HG02623 (cell line): ENCODE data around the gene OGFOD3.
A peak's percentile ranks its signal among the peaks of the same experiment; 100 is the strongest.

Source experiments
- ATAC-seq: cut with Tn5 transposase; IDR thresholded peaks from one replicate; pipeline ENCODE4 v1.9.1; 2021; ENCODE audit warnings: moderate library complexity; ENCODE audit not compliant: unreplicated experiment

OGFOD3 gene

DNA sequence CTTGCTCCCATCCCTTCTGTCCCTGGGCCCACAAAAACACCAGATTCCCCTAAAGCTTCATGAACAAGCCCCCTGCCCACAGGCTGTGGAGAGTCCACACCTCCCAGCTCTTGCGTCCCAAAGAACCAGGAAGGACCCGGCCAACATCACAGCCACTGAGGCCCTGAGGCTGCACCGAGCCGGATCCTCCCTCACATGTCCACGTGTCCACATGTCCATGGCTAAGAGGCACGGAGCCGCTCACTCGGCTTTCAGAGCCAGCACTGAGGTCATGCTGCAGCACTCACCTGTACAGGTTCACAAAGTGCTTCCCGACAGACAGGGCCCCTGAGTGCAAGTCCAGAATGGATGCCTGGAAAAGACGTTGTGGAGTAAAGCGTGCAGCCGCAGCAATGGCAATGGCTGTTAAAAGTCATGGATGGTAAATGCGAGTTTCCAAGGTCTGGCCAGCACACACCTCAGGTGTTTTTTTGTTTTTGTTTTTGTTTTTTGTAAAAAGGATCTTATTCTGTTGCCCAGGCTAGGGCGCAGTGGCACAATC is 12.2 kb downstream of the OGFOD3 start:
- no peak for ATAC-seq

GRCh38 chr17:82405051-82405450 is 13.3 kb downstream of the OGFOD3 start:
- no peak for ATAC-seq

DNA sequence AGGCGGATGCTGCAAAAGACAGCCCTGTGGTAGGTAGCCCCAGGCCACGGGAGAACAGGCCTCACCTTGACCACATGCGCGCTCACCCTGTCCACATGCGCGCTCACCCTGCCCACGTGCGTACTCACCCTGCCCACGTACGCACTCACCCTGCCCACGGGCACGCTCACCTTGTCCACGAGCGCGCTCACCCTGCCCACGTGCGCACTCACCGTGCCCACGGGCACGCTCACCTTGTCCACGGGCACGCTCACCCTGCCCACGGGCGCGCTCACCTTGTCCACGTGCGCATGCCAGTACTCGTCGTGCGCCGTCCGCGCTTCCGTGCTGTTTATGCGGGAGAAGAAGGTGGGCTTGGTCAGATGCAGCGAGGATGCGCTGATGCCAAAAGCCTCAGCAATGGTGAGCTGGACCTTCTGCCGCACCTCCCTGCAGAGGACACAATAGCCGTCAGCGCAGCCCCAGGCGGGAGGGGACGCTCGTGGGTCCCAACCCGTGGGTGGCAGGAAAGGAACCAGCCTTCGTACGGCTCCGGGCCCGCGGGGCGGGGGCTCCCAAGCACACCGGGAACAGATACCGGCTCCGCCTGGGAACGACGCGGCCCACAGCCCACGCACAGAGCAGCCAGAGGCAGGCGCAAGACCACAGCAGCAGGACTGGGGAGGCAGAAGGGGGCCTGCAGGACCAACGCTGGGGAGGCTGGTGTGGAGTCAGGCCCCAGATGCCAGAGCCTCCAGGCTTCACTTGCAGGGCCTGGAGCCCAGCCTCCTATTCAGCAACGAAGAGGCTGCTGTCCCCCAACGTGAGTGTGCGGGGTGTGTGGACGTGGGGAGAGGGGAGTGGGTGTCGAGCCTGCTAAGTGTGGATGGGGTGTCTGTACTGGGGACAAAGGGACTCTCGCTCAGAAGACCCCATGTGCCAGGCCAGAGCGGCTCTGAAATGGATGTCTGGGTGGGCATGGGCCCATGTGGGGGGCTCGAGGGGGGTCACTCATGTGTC is 14.4 kb downstream of the OGFOD3 start:
- no peak for ATAC-seq

DNA sequence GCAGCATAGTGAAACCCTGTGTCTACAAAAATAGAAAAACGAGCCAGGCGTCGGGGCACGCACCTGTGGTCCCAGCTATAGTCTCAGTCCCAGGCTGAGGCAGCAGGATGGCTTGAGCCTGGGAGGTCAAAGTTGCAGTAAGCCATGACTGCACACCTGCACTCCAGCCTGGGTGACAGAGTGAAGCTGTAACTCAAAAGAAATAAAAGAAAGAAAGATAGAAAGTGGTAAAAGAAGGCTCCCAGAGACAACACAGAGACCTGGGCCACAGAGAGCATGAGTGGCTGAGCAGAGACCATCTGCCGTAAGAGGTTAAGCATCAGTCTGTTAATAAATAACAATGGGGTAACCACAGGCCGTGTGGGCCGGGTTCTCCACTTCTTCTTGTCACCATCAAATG is 15.5 kb downstream of the OGFOD3 start:
- peak; percentile 62 for ATAC-seq

- no peak for ATAC-seq
These were observed 17.6 kb downstream of the OGFOD3 start for GRCh38 chr17:82400830-82401229.

- no peak for ATAC-seq
These were observed 18.2 kb downstream of the OGFOD3 start for GRCh38 chr17:82400206-82400605.

DNA sequence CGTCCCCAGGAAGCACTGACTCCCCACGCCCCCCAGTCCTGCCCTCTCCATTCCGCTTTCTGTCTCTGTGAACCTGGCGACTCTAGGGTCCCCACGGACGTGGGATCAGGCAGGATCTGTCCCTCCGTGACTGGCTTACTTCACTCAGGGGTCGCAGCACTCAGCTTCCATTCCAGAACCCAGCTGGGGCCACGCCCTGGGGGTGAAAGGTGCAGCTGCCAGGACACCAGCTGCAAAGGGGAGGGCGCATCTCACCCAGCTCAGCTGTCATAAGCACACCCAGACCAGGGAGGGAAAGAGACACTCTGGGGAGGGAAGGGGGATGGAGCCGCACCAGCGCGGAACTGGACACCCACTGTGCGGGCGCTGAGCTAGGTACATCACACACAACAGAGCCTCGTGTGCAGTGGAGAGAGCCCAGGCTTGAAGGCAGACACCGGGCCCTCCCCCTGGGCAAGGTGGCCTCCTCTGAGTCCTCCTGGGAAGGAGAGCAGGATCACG is 18.7 kb downstream of the OGFOD3 start:
- no peak for ATAC-seq

DNA sequence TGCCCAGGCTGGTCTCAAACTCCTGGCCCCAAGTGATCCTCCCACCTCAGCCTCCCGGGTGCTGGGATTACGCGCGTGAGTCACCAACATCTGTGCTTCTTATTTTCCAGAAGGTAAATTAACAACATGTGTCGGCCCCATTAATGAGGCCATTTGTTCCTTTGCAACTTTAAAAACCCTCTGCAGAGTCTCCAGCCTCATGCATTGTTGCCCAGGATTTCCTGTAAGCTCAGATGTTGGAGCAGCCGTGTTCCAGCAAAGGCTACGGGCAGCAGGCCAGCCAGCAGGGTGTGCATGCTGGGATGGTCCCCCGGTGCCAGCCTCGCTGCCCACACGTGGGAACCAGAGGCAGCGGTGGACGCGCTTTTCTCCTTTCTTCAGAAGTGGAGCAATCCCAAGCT is 19.3 kb downstream of the OGFOD3 start:
- no peak for ATAC-seq

DNA sequence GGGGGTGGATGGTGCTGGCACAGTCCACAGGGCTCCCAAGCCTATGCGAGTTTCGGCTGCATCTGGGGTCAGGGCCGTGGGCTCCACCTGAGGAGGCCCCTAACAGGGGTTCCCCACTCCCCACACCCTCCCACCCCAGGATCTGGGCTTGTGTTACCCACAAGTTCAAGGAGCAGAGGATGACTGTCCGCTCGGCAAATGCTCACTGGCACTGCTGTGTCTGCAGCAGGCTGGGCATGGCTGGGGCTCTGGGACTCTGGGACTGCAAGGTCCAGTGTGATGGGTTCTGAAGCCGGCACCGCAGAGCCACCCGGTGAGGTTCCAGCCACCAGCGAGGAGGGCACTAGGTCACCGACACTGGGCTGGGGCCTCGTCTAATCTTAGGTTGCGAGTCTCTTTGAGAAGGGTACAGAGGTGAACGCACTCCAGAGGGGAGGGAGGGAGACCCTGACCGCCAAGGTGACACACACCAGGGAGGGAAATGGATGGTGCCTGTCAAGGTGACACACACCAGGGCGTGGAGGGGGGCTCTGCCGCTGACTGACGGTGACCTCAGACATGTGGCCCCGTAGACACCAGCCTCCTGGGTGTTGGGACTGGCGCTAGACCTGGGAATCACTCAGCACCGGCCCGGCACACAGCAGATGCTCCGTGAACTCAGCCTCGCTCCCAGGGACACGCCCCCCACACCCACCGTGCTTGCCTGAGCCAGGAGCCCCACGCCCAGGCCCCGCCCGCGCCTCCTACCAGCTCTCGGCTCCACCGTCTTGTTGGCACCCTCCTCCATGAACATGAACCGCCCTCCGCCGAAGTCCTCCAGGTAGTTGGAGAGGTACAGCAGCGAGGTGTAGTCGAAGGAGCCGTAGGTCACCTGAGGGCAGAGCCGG is 20.7 kb downstream of the OGFOD3 start:
- ATAC-seq: no peak

GRCh38 chr17:82396601-82397435 is 21.6 kb downstream of the OGFOD3 start:
- ATAC-seq: no peak

- no peak for ATAC-seq
These were observed 24.1 kb downstream of the OGFOD3 start for GRCh38 chr17:82394278-82394677.

- no peak for ATAC-seq
These were observed 25.4 kb downstream of the OGFOD3 start for GRCh38 chr17:82392941-82393340.

DNA sequence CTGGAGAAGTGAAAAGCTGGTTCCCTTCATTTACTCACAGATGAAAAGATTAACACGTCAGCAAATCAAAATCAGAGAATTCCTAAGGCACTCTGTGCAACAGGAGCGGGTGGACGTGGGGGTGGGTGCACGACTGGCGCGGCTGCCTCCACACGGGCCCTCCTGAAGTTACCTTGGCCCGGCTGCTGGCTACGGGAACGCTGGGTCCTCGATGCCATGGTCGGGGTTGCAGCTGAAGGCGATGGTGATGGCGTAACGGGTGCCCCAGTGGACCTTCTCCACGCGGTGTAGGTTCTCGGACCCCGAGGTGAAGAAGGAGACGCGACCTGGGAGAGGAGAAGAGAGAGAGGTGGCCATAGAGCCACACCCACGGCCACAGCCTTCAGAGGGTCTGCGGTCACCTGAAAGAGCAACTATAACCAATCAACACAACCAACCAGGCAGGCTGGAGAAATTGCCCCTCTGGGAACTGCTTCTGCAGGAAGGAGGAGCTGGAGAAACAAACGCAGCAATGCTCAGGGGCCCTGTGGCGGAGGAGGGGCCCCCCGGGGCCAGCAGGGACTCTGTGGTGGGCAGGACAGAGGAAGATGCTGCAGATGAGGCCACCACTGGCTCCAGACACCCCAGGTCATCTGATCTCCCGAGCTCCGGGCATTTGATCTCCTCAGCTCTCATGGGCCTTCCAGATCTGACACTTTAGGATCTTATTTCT is 26.0 kb downstream of the OGFOD3 start:
- ATAC-seq: no peak

GRCh38 chr17:82391496-82392066 is 26.8 kb downstream of the OGFOD3 start:
- ATAC-seq: no peak

DNA sequence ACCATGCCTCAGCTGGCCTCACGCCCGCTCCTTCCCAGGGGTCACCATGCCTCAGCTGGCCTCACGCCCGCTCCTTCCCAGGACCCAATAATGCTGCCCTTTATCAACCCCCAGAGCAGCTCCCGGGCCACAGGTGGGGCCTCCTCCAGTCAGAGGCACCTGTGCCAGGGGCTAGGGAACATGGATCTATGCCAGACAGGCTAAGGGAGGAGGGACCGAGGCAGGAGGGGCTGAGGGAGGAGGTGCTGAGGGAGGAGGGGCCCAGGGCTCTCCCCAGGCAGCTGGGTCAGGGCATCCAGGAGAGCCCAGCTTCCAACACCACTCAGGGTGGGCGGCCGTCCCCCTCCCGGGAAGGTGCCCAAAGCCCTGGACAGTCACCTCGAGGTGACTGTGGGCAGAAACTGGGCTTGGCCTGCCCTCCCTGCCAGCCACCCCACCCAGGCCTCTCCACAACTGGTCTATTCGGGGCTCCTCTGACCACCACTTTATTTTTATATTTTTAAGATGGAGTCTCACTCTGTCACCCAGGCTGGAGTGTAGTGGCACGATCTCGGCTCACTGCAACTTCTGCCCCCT is 27.4 kb downstream of the OGFOD3 start:
- ATAC-seq: no peak

DNA sequence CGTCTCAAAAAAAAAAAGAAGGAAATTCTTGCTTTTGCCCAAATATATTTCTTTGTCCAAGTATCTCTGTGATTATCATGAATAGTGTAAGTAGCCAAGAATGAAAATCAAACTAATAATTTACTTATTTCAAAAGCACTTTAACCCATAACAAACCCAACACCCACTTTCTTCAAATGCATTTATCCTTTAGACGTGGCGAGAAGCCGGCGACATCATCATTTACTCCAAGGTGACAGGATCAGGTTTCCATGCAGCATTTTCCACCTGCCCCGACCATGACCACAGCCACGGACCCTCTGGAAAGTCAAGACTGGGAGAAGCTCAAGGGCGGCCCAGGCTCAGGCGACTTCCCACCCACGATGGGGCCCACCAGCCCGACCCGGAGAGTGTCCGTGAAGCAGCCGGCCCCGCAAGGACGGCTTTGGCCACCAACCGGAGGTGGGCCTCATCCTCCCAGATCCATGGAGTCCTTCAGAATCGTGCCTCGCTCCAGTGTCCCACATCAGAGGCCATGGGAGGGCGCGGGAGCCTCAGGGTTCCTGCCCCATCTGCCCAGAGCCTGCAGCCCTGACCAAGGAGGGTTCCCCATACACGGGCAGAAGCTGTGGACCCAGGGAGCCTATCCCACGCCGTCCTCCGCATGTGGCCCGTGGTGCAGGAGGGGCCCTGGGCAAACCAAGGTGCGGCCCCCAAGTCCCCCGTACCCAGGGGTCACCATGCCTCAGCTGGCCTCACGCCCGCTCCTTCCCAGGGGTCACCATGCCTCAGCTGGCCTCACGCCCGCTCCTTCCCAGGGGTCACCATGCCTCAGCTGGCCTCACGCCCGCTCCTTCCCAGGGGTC is 28.1 kb downstream of the OGFOD3 start:
- ATAC-seq: no peak

DNA sequence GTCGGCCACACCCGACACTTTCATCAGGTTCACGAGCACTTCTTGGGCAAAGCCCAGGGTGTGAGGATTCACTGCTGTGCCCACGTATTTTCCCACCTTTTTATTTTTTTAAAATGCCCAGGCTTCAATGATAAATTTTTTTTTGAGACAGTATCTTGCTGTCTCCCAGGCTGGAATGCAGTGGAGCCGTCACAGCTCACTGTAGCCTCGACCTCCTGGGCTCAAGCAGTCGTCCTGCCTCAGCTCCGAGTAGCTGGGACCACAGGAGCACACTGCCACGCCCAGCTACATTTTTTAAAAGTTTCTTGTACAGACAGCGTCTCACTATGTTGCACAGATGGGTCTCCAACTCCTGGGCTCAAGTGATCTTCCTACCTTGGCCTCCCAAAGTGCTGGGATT is 29.0 kb downstream of the OGFOD3 start:
- no peak for ATAC-seq

GRCh38 chr17:82388922-82389283 is 29.5 kb downstream of the OGFOD3 start:
- ATAC-seq: no peak
